ENCODE data around the gene CDT1.
"Not testable (repeated sequence)": the region's sequence is repeated elsewhere in the genome, so short reads cannot be mapped to it uniquely, and the experiment has no call there.

DNA sequence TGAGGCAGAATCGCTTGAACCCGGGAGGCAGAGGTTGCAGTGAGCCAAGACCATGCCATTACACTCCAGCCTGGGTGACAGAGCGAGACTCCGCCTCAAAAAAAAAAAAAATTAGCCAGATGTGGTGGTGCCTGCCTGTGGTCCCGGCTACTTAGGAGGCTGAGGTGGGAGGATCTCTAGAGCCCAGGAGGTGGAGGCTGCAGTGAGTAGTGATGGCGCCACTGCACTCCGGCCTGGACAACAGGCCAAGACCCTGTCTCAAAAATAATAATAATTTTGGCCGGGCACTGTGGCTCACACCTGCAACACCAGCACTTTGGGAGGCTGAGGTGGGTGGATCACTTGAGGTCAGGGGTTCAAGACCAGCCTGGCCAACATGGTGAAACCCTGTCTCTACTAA is 14.8 kb upstream of the CDT1 start:
- not testable (repeated sequence) for TF ChIP-seq EZH2phosphoT487 (conservative IDR thresholded peaks at IDR 0.05; ENCODE audit: low read length)
- TF ChIP-seq, protein P1, sequence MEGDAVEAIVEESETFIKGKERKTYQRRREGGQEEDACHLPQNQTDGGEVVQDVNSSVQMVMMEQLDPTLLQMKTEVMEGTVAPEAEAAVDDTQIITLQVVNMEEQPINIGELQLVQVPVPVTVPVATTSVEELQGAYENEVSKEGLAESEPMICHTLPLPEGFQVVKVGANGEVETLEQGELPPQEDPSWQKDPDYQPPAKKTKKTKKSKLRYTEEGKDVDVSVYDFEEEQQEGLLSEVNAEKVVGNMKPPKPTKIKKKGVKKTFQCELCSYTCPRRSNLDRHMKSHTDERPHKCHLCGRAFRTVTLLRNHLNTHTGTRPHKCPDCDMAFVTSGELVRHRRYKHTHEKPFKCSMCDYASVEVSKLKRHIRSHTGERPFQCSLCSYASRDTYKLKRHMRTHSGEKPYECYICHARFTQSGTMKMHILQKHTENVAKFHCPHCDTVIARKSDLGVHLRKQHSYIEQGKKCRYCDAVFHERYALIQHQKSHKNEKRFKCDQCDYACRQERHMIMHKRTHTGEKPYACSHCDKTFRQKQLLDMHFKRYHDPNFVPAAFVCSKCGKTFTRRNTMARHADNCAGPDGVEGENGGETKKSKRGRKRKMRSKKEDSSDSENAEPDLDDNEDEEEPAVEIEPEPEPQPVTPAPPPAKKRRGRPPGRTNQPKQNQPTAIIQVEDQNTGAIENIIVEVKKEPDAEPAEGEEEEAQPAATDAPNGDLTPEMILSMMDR (IDR thresholded peaks at IDR 0.05; ENCODE audit: insufficient read depth, low read length, poor library complexity, severe bottlenecking), result not testable (repeated sequence)
